ENCODE results near the gene FAM180B. TPM values are rescaled to one million over a fixed set of nuclear protein-coding genes. Genes with fewer than 3 reads are reported as not detected.

FAM180B gene
- total and polyA plus RNA-seq, 2 of the 13 experiments (the other 11 are each of a cell fraction or from before 2014, with no cell fraction given), result 0.40 to 1.0 TPM

GRCh38 chr11:47557004-47557403, 29.5 kb upstream of the FAM180B start (continued):
- TF ChIP-seq THRA (CRISPR knock-in tag; IDR thresholded peaks at IDR 0.05; ENCODE audit: borderline replicate concordance) (peak; percentile 46; the same call in 1 of the 2 replicates), ZNF121 (CRISPR knock-in tag; IDR thresholded peaks at IDR 0.05) (peak; percentile 95), ZNF460 (CRISPR knock-in tag; IDR thresholded peaks at IDR 0.05; ENCODE audit: borderline replicate concordance) (peak; percentile 74; the same call in 1 of the 2 replicates), NCOA2 (CRISPR knock-in tag; IDR thresholded peaks at IDR 0.05) (0 out of 2 replicates have a peak, but pooled peaks have one; percentile 29), PHF21A (CRISPR knock-in tag; IDR thresholded peaks at IDR 0.05) (peak; percentile 27; the same call in 1 of the 2 replicates)

- no peak for TF ChIP-seq ZNF30 (CRISPR knock-in tag; IDR thresholded peaks at IDR 0.05)
- no peak for TF ChIP-seq BATF2 (CRISPR knock-in tag; IDR thresholded peaks at IDR 0.05)
- Histone ChIP-seq H3K36me3 (replicated peaks in 1 of 2; ENCODE audit: control insufficient read depth in 1 of 2, insufficient read depth in 2 of 2, low read length in 2 of 2) (no peaks in the 10 kb centered on the region), H3K9ac (ENCODE audit: insufficient read depth, low read depth, low read length) (no peak overlapping the region), H3K27ac (ENCODE audit: extremely low read length, insufficient read depth, low read length) (no peak overlapping the region), H2AFZ (ENCODE audit: low read length) (no peak overlapping the region), H3K9me3 (ENCODE audit: low read length) (no peaks in the 10 kb centered on the region), H3K79me2 (ENCODE audit: insufficient read depth, low read length) (no peaks in the 10 kb centered on the region), H3K27me3 (ENCODE audit: control insufficient read depth in 1 of 2, insufficient read depth in 2 of 2, low read length in 2 of 2) (no peaks in the 10 kb centered on the region), H3K4me1 (ENCODE audit: insufficient read depth, low read length) (peaks cover 9% of the 10 kb centered on the region), H3K4me3 (replicated peaks in 1 of 3; ENCODE audit: insufficient read depth in 1 of 3, low read depth in 2 of 3, low read length in 3 of 3) (no peak overlapping the region), H4K20me1 (ENCODE audit: insufficient read depth, low read length) (no peaks in the 10 kb centered on the region), H3K4me2 (ENCODE audit: low read depth, low read length) (no peak overlapping the region)
- CTCF ChIA-PET (ENCODE audit: low intra/inter-chr PET ratio, low total read pairs), result no interaction called here
- no TSS peak for BruUV-seq (replicated peaks)
- 100% methylated on average over 1 of the region's 1 CpG for WGBS (ENCODE audit: low lambda C conversion rate)
- intact Hi-C loops (cut with micrococcal nuclease; ENCODE audit: unreplicated experiment), result no loop called here
- POLR2A ChIA-PET, result no interaction called here
- DNase-seq (ENCODE audit: low spot score), result no peak
- in situ Hi-C loops (cut with HindIII; ENCODE audit: extremely low pct_ligation_motif_present, low pct_unique_long_range_greater_than_20kb), result no loop called here
- no peak for ATAC-seq
- no peak for FAIRE-seq
These were observed 27.8 kb upstream of the FAM180B start for GRCh38 chr11:47558695-47559094.
